ENCODE data around the gene FBXO40.

The FBXO40 gene

GRCh38 chr3:121637922-121638321, 44.7 kb downstream of the FBXO40 start:
- TF ChIP-seq, protein P1, sequence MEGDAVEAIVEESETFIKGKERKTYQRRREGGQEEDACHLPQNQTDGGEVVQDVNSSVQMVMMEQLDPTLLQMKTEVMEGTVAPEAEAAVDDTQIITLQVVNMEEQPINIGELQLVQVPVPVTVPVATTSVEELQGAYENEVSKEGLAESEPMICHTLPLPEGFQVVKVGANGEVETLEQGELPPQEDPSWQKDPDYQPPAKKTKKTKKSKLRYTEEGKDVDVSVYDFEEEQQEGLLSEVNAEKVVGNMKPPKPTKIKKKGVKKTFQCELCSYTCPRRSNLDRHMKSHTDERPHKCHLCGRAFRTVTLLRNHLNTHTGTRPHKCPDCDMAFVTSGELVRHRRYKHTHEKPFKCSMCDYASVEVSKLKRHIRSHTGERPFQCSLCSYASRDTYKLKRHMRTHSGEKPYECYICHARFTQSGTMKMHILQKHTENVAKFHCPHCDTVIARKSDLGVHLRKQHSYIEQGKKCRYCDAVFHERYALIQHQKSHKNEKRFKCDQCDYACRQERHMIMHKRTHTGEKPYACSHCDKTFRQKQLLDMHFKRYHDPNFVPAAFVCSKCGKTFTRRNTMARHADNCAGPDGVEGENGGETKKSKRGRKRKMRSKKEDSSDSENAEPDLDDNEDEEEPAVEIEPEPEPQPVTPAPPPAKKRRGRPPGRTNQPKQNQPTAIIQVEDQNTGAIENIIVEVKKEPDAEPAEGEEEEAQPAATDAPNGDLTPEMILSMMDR (IDR thresholded peaks at IDR 0.05; ENCODE audit: insufficient read depth, missing control alignments): no peak
- DNase-seq (ENCODE audit: insufficient read length, low spot score): no peak
- FAIRE-seq: no peak

GRCh38 chr3:121641127-121641526, 47.9 kb downstream of the FBXO40 start:
- FAIRE-seq: no peak
- TF ChIP-seq, protein P1 (IDR thresholded peaks at IDR 0.05; ENCODE audit: insufficient read depth, missing control alignments): no peak
- DNase-seq (ENCODE audit: insufficient read length, low spot score): no peak

- FAIRE-seq: no peak
- TF ChIP-seq, protein P1 (IDR thresholded peaks at IDR 0.05; ENCODE audit: insufficient read depth, missing control alignments): no peak
- DNase-seq (ENCODE audit: insufficient read length, low spot score): no peak
Measured at GRCh38 chr3:121642601-121643314, 49.6 kb downstream of the FBXO40 start.

GRCh38 chr3:121645054-121645453, 51.9 kb downstream of the FBXO40 start:
- TF ChIP-seq, protein P1 (IDR thresholded peaks at IDR 0.05; ENCODE audit: insufficient read depth, missing control alignments): no peak
- DNase-seq (ENCODE audit: insufficient read length, low spot score) (no peak), FAIRE-seq (no peak)

- TF ChIP-seq, protein P1 (IDR thresholded peaks at IDR 0.05; ENCODE audit: insufficient read depth, missing control alignments): no peak
Measured at GRCh38 chr3:121648219-121648958, 55.2 kb downstream of the FBXO40 start.

DNA sequence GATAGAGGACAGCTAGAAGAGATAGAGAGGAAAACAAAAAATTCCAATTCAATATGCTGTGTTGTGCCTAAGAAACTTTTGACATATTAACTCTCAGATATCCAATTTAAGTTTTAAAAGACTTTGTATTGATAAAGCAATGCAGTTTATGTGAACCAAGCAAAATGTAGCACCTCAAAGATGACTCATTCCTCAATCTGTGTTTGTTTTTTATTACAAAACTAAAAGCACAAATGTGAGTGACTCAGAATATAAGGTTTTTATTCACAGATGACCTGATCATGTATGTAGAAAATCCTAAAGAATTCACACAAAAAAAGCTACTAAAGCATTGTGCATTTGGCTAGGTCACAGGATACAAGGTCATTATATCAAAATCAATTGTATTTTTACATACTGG, 56.5 kb downstream of the FBXO40 start:
- TF ChIP-seq, protein P1 (IDR thresholded peaks at IDR 0.05; ENCODE audit: insufficient read depth, missing control alignments): no peak
- DNase-seq (ENCODE audit: insufficient read length, low spot score) (no peak), FAIRE-seq (no peak)

More at GRCh38 chr3:121648219-121648958, 55.2 kb downstream of the FBXO40 start:
- FAIRE-seq (no peak), DNase-seq (ENCODE audit: insufficient read length, low spot score) (no peak)

DNA sequence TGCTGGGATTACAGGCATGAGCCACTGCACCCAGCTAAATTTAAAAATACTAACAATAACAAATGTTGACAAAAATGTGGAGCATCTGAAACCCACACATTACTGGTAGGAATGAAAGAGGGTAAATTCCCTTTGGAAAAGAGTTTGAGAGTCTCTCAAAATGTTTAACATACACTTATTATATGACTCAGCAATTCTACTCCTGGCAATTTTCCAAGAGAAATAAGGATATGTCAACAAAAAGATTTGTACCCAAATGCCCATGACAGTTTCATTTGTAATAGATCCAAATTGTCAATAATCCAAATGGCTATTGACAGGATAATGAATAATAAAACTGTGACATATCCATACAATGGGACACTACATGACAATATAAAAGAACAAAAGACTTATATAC, 58.5 kb downstream of the FBXO40 start:
- TF ChIP-seq, protein P1 (IDR thresholded peaks at IDR 0.05; ENCODE audit: insufficient read depth, missing control alignments): no peak
- FAIRE-seq: no peak
- DNase-seq (ENCODE audit: insufficient read length, low spot score): no peak

Data from D721Med (cell line).